Lung (tissue), 12 donors: ENCODE measurements around the gene PTPN22. TPM values are rescaled to one million over a fixed set of nuclear protein-coding genes. Genes with fewer than 3 reads are reported as not detected.
A peak's percentile ranks its signal among the peaks of the same experiment; 100 is the strongest.

ENCODE experiments used
- ATAC-seq: fragments of 200-7000 bp; cut with Tn5 transposase; one replicate; pipeline ENCODE4 v1.9.1; 2020; ENCODE audit warnings: moderate number of reproducible peaks; ENCODE audit not compliant: insufficient read depth, low FRiP score
- DNase-seq, 3 donors: peaks; one replicate each; pipeline ENCODE4 v3.0.0-alpha.2; 2013 to 2017
- H3K27ac ChIP-seq, 2 donors: one replicate each; pipeline ENCODE4 v1.5.1; 2013; ENCODE audit warnings: mild to moderate bottlenecking in 2 of 2, moderate library complexity in 2 of 2, control low read depth in 1 of 2, inconsistent platforms in 1 of 2, low read depth in 1 of 2, low read length in 1 of 2
- H3K27me3 ChIP-seq, 3 donors: one replicate each; pipeline ENCODE4 v1.5.1; 2013; ENCODE audit warnings: low read length in 2 of 3; ENCODE audit not compliant: control insufficient read depth in 3 of 3, insufficient read depth in 3 of 3
- H3K36me3 ChIP-seq, 4 donors: one replicate each; pipeline ENCODE4 v1.5.1; 2013; ENCODE audit warnings: low read length in 4 of 4, mild to moderate bottlenecking in 1 of 4, moderate library complexity in 1 of 4; ENCODE audit not compliant: control insufficient read depth in 4 of 4, insufficient read depth in 4 of 4
- H3K4me1 ChIP-seq, 5 donors: one replicate each; pipeline ENCODE4 v1.5.1; 2013; ENCODE audit warnings: low read length in 5 of 5, mild to moderate bottlenecking in 2 of 5, moderate library complexity in 1 of 5; ENCODE audit not compliant: control insufficient read depth in 5 of 5, insufficient read depth in 5 of 5
- H3K4me3 ChIP-seq: one replicate; pipeline ENCODE4 v1.5.1; 2013; ENCODE audit warnings: mild to moderate bottlenecking, control low read depth, moderate library complexity
- H3K9ac ChIP-seq, 2 donors: one replicate each; pipeline ENCODE4 v1.5.1; 2013; ENCODE audit warnings: low read length in 2 of 2, control low read depth in 1 of 2; ENCODE audit not compliant: insufficient read depth in 1 of 2
- H3K9me3 ChIP-seq, 4 donors: one replicate each; pipeline ENCODE4 v1.5.1; 2013; ENCODE audit warnings: low read length in 3 of 4, mild to moderate bottlenecking in 1 of 4, moderate library complexity in 1 of 4; ENCODE audit not compliant: control insufficient read depth in 4 of 4, insufficient read depth in 3 of 4
- CTCF ChIP-seq: IDR thresholded peaks from 2 replicates; pipeline ENCODE4 v1.5.1; 2012; ENCODE audit warnings: mild to moderate bottlenecking; ENCODE audit errors: control extremely low read depth, extremely low read depth
- WGBS, 2 donors: extraction: QIAGEN DNeasy Blood & Tissue Kit; methylation state at CpG; one replicate each; pipeline ENCODE4 v1.1.7; 2013; 5-methylcytosine and 5-hydroxymethylcytosine counted together
- polyA plus RNA-seq, 2 donors: library from polyadenylated mRNA; stranded (reverse); fragments of 200-250 nt; gene quantifications; one replicate each; pipeline ENCODE4 v1.2.1, GENCODE V29; 2013
- total RNA-seq, 2 donors: library from RNA; depleted of rRNA in 1 of 2; stranded (reverse); fragments of >200 nt in 1 of 2; gene quantifications; one replicate each; pipeline ENCODE4 v1.2.1, GENCODE V29; 2014 to 2021
- donor health status: control.
- donor health status: control.
- donor health status: Bipolar disorder and iron deficiency.
- donor health status: healthy.
- donor health status: DM: yes; HTN: yes; CAD: no.

The PTPN22 gene
- total and polyA plus RNA-seq, 4 donors: 4.2 to 7.0 (median 6.1) TPM

GRCh38 chr1:113808450-113809195, 62.9 kb downstream of the PTPN22 start:
- H3K9ac ChIP-seq: no peak overlapping the region
- 80 to 87% methylated on average over 4 of the region's 4 CpGs for WGBS, 2 donors

GRCh38 chr1:113805639-113806038, 65.9 kb downstream of the PTPN22 start:
- Histone ChIP-seq H3K36me3 (peaks cover 0 to 2% (median 0%) of the 10 kb centered on the region in 4 donors), H3K9ac (no peak overlapping the region), H3K27ac (no peak overlapping the region), H3K4me1 (peaks cover 4 to 20% (median 13%) of the 10 kb centered on the region in 5 donors), H3K4me3 (no peak overlapping the region), H3K9me3 (no peaks in the 10 kb centered on the region), H3K27me3 (no peaks in the 10 kb centered on the region)
- TF ChIP-seq CTCF: no peak
- no peak for ATAC-seq
- 86 to 87% methylated on average over 4 of the region's 4 CpGs for WGBS, 2 donors
- DNase-seq: no peak

More at GRCh38 chr1:113808450-113809195, 62.9 kb downstream of the PTPN22 start:
- peaks cover 4 to 25% (median 13%) of the 10 kb centered on the region in 5 donors for H3K4me1 ChIP-seq
- no peaks in the 10 kb centered on the region for H3K9me3 ChIP-seq
- no peaks in the 10 kb centered on the region for H3K27me3 ChIP-seq
- no peak for TF ChIP-seq CTCF
- no peak overlapping the region for H3K27ac ChIP-seq
- H3K36me3 ChIP-seq: peaks cover 0 to 2% (median 0%) of the 10 kb centered on the region in 4 donors
- no peak for ATAC-seq
- no peak for DNase-seq
- no peak overlapping the region for H3K4me3 ChIP-seq

GRCh38 chr1:113805256-113805531, 66.3 kb downstream of the PTPN22 start:
- DNase-seq (no peak), ATAC-seq (no peak)
- WGBS, 2 donors: 93 to 94% methylated on average over 6 of the region's 6 CpGs
- H3K36me3 ChIP-seq: peaks cover 0 to 2% (median 0%) of the 10 kb centered on the region in 4 donors
- no peaks in the 10 kb centered on the region for H3K27me3 ChIP-seq
- H3K4me1 ChIP-seq: peaks cover 4 to 15% (median 10%) of the 10 kb centered on the region in 5 donors
- H3K27ac ChIP-seq: peak overlapping the region in 1 of 2 donors; percentile 72
- H3K9ac ChIP-seq: no peak overlapping the region
- H3K4me3 ChIP-seq: no peak overlapping the region
- H3K9me3 ChIP-seq: no peaks in the 10 kb centered on the region
- no peak for TF ChIP-seq CTCF
